Keratinocyte (primary cell): ENCODE measurements around the gene U2AF1L4.

Experiments
- CTCF ChIP-seq, 3 experiments: IDR thresholded peaks in 1 of 3; conservative IDR thresholded peaks in 1 of 3; optimal IDR thresholded peaks in 1 of 3; 2 replicates in 2 of 3; 3 replicates in 1 of 3; pipeline versions ENCODE3 to v1.5.1; 2011; ENCODE audit warnings: low read length in 3 of 3, mild to moderate bottlenecking in 3 of 3, moderate library complexity in 2 of 3, control low read depth in 1 of 3, inconsistent platforms in 1 of 3; ENCODE audit not compliant: insufficient read depth in 2 of 3; ENCODE audit errors: extremely low read depth in 1 of 3
- EZH2 ChIP-seq: IDR thresholded peaks from one replicate; pipeline ENCODE4 v1.6.1; 2012; ENCODE audit warnings: inconsistent platforms, mild to moderate bottlenecking, low read length, moderate library complexity

- TF ChIP-seq CTCF (optimal IDR thresholded peaks at IDR 0.05 in 1 of 3, IDR thresholded peaks at IDR 0.05 in 1 of 3, conservative IDR thresholded peaks at IDR 0.05 in 1 of 3; ENCODE audit: extremely low read depth in 1 of 3, insufficient read depth in 2 of 3, low read length in 3 of 3) = no peak
- no peak for TF ChIP-seq EZH2
These were observed 7.6 kb upstream of the U2AF1L4 start for GRCh38 chr19:35752746-35753350.
